Spleen (tissue), 11 donors: ENCODE data around the gene CABLES2. TPM values are rescaled to one million over a fixed set of nuclear protein-coding genes. Genes with fewer than 3 reads are reported as not detected.
A peak's percentile ranks its signal among the peaks of the same experiment; 100 is the strongest.

Source experiments
- DNase-seq: peaks from one replicate; pipeline ENCODE4 v3.0.0-alpha.2; 2020
- H3K27ac ChIP-seq, 8 donors: fragments of 200-600 bp; sonication (generic) in 7 of 8; 1 replicate in 4 of 8; 2 replicates in 4 of 8; pipeline versions ENCODE4 v1.5.0 to v1.8.0; 2016 to 2021; ENCODE audit warnings: inconsistent platforms in 4 of 8, mild to moderate bottlenecking in 4 of 8, moderate library complexity in 1 of 8
- H3K27me3 ChIP-seq, 7 donors: fragments of 200-600 bp; sonication (generic) in 6 of 7; replicated peaks in 1 of 7; 1 replicate in 4 of 7; 2 replicates in 3 of 7; pipeline versions ENCODE4 v1.5.0 to v1.8.0; 2016 to 2021; ENCODE audit warnings: inconsistent platforms in 3 of 7, mild to moderate bottlenecking in 1 of 7
- H3K36me3 ChIP-seq, 6 donors: fragments of 200-600 bp; sonication (generic) in 5 of 6; 1 replicate in 4 of 6; 2 replicates in 2 of 6; pipeline versions ENCODE4 v1.5.0 to v1.8.0; 2016 to 2021; ENCODE audit warnings: inconsistent platforms in 2 of 6
- H3K4me1 ChIP-seq, 6 donors: fragments of 200-600 bp; sonication (generic) in 5 of 6; 1 replicate in 3 of 6; 2 replicates in 3 of 6; pipeline versions ENCODE4 v1.5.0 to v1.8.0; 2016 to 2021; ENCODE audit warnings: inconsistent platforms in 3 of 6
- H3K4me3 ChIP-seq, 8 donors: fragments of 200-600 bp; sonication (generic) in 7 of 8; 1 replicate in 4 of 8; 2 replicates in 4 of 8; pipeline versions ENCODE4 v1.5.0 to v1.8.0; 2016 to 2021; ENCODE audit warnings: inconsistent platforms in 4 of 8, mild to moderate bottlenecking in 4 of 8, moderate library complexity in 2 of 8
- H3K9me3 ChIP-seq, 8 donors: fragments of 200-600 bp; sonication (generic) in 7 of 8; 1 replicate in 4 of 8; 2 replicates in 4 of 8; pipeline versions ENCODE4 v1.5.0 to v1.8.0; 2016 to 2021; ENCODE audit warnings: inconsistent platforms in 4 of 8
- CTCF ChIP-seq, 11 experiments: fragments of 200-600 bp in 7 of 11; fragments of 450-650 bp in 4 of 11; sonication (generic) in 4 of 11; IDR thresholded peaks in 8 of 11; conservative IDR thresholded peaks in 3 of 11; 1 replicate in 7 of 11; 2 replicates in 4 of 11; pipeline versions ENCODE4 v1.4.0 to v1.8.0; 2016 to 2021; ENCODE audit warnings: antibody characterized with exemption in 11 of 11, inconsistent platforms in 4 of 11, mild to moderate bottlenecking in 1 of 11
- POLR2A ChIP-seq, 3 donors: fragments of 450-650 bp; IDR thresholded peaks; one replicate each; pipeline ENCODE4 v1.5.1; 2017; ENCODE audit warnings: antibody characterized with exemption in 3 of 3, mild to moderate bottlenecking in 1 of 3
- POLR2AphosphoS5 ChIP-seq, 3 donors: sonication (generic); formaldehyde crosslinking; IDR thresholded peaks; one replicate each; pipeline ENCODE4 v1.5.1; 2017; ENCODE audit warnings: antibody characterized with exemption in 3 of 3
- WGBS, 5 donors: extraction: QIAGEN DNeasy Blood & Tissue Kit in 3 of 5; methylation state at CpG; one replicate each; pipeline versions ENCODE4 v1.1.5 to v1.1.7; 2013 to 2018; 5-methylcytosine and 5-hydroxymethylcytosine counted together
- intact Hi-C: fragments of 100-400 bp; cut with DNase I; formaldehyde crosslinking; loops from one replicate; pipeline ENCODE4 v1.15.0; 2023; ENCODE audit warnings: low total_unique reads
- polyA plus RNA-seq, 3 donors: library from polyadenylated mRNA; stranded (reverse); fragments of 200-250 nt; gene quantifications; one replicate each; pipeline ENCODE4 v1.2.1, GENCODE V29; 2013
- total RNA-seq, 7 donors: library from RNA; depleted of rRNA in 3 of 7; stranded (reverse); fragments of >200 nt in 3 of 7; fragmentation: NEBNext Ultra II Directional in 4 of 7; extraction: Animal tissue kit (Norgen Biotek cat#: 25700) in 4 of 7; gene quantifications; one replicate each; pipeline versions ENCODE4 v1.1.0 to v1.2.1, GENCODE V29; 2016 to 2021
- donor health status: healthy with polysubstance abuse.
- donor health status: DM: no; HTN: no; CAD: no; lungs with moderate emphysema.
- donor health status: DM: no; HTN: no; CAD: no.
- donor health status: Bipolar disorder and iron deficiency.
- donor health status: healthy.
- donor health status: DM: no; HTN: no; CAD: no.
- donor health status: DM: yes; HTN: yes; CAD: no.

CABLES2 gene
- total and polyA plus RNA-seq, 10 donors: 2.0 to 5.9 (median 4.0) TPM

DNA sequence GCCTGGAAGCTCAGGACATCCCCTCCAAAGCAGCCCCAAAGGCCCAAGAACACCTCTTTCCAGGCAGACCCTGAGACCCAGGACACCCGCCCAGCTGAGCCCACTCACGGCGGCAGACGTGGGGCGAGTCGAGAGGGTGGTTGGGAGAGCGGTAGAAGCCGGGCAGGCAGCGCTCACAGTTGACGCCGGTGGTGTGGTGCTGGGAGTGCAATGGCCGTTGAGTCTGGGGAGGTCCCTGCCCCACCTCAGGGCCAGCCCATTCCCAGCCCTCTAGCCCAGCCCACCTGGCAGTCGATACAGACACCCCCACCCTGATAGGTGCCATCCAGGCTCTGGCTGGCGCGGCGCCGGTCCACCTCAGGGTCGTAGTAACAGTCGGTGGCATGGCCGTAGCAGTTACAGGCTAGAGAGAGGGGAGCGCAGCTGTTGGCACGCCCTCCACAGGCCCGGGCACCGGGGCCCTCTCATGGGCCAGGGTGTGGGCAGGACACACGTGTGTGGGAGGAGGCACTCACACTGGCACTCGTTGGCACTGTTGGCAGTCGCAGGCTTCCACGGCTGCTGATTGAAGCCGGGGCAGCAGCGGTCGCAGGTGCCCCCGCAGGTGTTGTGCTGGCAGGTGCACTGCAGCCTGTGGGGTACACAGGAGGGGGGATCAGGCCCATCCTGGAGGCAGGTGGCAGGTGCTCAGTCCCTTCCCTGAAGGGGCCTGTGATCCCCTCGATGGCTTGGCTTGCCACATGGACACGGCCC is 60.5 kb downstream of the CABLES2 start:
- TF ChIP-seq POLR2A (IDR thresholded peaks at IDR 0.05) (no peak), POLR2AphosphoS5 (IDR thresholded peaks at IDR 0.05) (peak in 1 of 3 donors; percentile 48)
- DNase-seq: no peak
- WGBS, 5 donors: 92 to 95% (median 93%) methylated on average over 15 to 34 of the region's 34 CpGs
- H3K4me1 ChIP-seq: no peaks in the 10 kb centered on the region
- H3K4me3 ChIP-seq: no peak overlapping the region
- intact Hi-C loops: no loop called here
- no peaks in the 10 kb centered on the region for H3K27me3 ChIP-seq
- peaks cover 0 to 9% (median 6%) of the 10 kb centered on the region in 8 donors for H3K9me3 ChIP-seq
- H3K36me3 ChIP-seq: peaks cover 0 to 86% (median 11%) of the 10 kb centered on the region in 6 donors
- H3K27ac ChIP-seq: no peak overlapping the region

DNA sequence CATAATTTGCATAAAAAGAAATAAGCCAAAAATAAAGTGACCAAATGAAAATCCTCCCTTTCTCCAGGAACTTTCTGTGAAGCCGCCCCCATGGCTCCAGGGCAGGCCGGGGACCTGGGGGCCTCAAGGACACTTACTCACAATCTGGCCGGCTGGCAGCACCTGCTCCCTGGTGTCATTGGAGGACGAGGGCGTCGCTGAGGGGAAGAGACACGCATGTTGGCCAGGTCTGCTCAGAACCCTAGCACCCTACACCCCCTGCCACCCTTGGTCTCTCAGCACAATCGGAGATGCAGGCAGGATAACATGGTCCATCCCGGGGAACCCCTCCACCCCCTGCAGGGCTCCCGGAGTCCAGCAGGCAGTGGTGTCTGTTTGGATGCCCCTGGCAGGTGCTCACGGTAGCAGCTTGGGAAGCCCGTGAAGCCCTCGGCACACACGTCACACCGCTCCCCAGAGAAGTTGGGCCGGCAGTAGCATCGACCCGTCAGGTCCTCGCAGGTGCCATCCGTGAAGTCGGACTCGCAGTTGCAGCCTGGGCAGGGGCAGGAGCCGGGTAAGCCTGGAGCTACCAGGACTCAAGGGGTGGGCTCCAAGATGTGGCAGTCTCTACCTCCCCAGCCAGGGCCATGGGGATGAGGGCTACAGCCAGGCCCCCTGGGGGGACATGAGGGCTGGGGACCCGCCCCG is 61.3 kb downstream of the CABLES2 start:
- no peak for DNase-seq
- intact Hi-C loops: no loop called here
- H3K4me1 ChIP-seq: no peaks in the 10 kb centered on the region
- H3K36me3 ChIP-seq: peaks cover 0 to 86% (median 6%) of the 10 kb centered on the region in 6 donors
- no peak overlapping the region for H3K27ac ChIP-seq
- no peak for TF ChIP-seq POLR2AphosphoS5 (IDR thresholded peaks at IDR 0.05)
- TF ChIP-seq CTCF (IDR thresholded peaks at IDR 0.05 in 8 of 11, conservative IDR thresholded peaks at IDR 0.05 in 3 of 11): no peak
- no peak for TF ChIP-seq POLR2A (IDR thresholded peaks at IDR 0.05)
- H3K27me3 ChIP-seq: no peaks in the 10 kb centered on the region
- no peak overlapping the region for H3K4me3 ChIP-seq
- H3K9me3 ChIP-seq: peaks cover 0 to 13% (median 6%) of the 10 kb centered on the region in 8 donors
- 87 to 92% (median 90%) methylated on average over 15 to 25 of the region's 25 CpGs for WGBS, 5 donors

DNA sequence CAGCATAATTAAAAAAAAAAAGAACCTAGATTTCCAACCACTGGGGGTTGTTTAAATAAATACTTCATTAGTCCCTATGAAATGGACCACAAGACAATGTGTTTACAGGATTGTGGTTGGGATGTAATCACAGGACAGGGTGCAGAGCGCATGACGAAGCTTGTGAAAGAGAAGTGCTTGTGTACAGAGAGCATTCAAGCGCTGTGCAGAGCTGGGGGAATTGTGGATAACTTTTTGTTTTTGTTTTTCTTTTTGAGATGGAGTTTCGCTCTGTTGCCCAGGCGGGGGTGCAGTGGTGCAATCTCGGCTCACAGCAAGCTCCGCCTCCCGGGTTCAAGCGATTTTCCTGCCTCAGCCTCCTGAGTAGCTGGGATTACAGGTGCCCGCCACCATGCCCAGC is 62.3 kb downstream of the CABLES2 start:
- intact Hi-C loops: no loop called here

DNA sequence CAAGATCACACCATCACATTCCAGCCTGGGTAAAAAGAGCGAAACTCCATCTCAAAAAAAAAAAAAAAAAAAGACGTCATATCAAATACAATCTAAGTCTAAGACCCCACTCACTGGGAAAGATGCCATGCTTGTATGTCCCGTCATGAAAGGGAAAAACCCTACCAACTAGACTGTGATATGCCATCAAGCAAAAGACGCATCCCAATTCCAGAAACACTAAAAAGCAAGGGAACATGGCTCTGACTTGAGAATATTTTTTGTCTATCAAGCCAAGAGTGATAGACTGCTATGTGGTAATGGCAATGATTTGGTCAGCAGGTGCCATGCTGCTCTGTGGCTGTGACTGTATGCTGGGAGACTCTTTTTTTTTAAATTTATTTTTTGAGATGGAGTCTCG is 63.0 kb downstream of the CABLES2 start:
- 89 to 98% (median 92%) methylated on average over 5 of the region's 5 CpGs for WGBS, 5 donors
- intact Hi-C loops: no loop called here
- Histone ChIP-seq H3K36me3 (peaks cover 0 to 79% (median 3%) of the 10 kb centered on the region in 6 donors), H3K9me3 (peaks cover 0 to 13% (median 6%) of the 10 kb centered on the region in 8 donors), H3K27ac (no peak overlapping the region), H3K4me3 (no peak overlapping the region), H3K4me1 (peaks cover 0 to 17% (median 10%) of the 10 kb centered on the region in 6 donors), H3K27me3 (no peaks in the 10 kb centered on the region)
- TF ChIP-seq CTCF (IDR thresholded peaks at IDR 0.05 in 8 of 11, conservative IDR thresholded peaks at IDR 0.05 in 3 of 11) (no peak), POLR2AphosphoS5 (IDR thresholded peaks at IDR 0.05) (no peak), POLR2A (IDR thresholded peaks at IDR 0.05) (no peak)
- DNase-seq: no peak

More for the DNA sequence above, 62.3 kb downstream of the CABLES2 start:
- peaks cover 0 to 82% (median 3%) of the 10 kb centered on the region in 6 donors for H3K36me3 ChIP-seq
- H3K4me1 ChIP-seq: peaks cover 0 to 10% (median 5%) of the 10 kb centered on the region in 6 donors
- no peak overlapping the region for H3K4me3 ChIP-seq
- DNase-seq: no peak
- 84 to 90% (median 84%) methylated on average over 10 of the region's 10 CpGs for whole genome bisulfite sequencing, 5 donors
- H3K9me3 ChIP-seq: peaks cover 0 to 13% (median 6%) of the 10 kb centered on the region in 8 donors
- TF ChIP-seq POLR2AphosphoS5 (IDR thresholded peaks at IDR 0.05) (no peak), CTCF (IDR thresholded peaks at IDR 0.05 in 8 of 11, conservative IDR thresholded peaks at IDR 0.05 in 3 of 11) (no peak), POLR2A (IDR thresholded peaks at IDR 0.05) (no peak)
- H3K27me3 ChIP-seq: no peaks in the 10 kb centered on the region
- no peak overlapping the region for H3K27ac ChIP-seq
